ENCODE data around the gene PRELID3B.

PRELID3B gene

GRCh38 chr20:59042151-59042795 lies at the start of gene PRELID3B:
Gene PRELID3B, minus strand, starts transcription at chr20:59042786. Its CDS starts 56 bp downstream, at chr20:59042730.
- DNase-seq = no peak

DNA sequence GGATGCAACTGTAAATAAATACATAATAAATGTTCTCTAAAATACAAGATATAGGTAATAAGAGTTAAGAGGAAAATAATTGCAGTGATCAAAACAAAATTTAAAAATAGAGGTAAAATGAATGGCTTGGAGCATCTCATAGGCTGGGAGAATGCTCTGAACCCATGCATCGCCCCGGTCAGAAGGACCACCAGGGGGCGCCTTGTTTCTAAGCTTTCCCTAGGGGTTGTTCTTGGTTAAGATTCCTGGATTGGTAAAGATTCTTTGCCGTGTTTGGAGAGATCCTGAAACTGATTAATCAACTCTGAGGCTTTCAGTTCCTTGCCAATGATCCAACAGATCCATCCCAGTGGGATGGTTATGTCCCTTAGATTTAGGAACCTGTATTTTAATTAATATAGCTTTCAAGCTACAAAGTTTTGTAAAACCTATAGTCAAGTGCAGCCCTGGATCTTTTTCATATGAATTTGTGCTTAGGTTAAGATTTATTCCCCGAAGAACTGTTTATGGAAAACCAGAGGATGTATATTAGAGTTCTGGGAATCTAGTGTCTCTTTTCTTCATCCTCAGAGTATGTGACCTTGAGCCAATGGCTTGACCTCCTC lies 45.3 kb upstream of the PRELID3B start:
- DNase-seq = no peak

GRCh38 chr20:59086923-59087322 lies 44.3 kb upstream of the PRELID3B start:
- DNase-seq = no peak

DNA sequence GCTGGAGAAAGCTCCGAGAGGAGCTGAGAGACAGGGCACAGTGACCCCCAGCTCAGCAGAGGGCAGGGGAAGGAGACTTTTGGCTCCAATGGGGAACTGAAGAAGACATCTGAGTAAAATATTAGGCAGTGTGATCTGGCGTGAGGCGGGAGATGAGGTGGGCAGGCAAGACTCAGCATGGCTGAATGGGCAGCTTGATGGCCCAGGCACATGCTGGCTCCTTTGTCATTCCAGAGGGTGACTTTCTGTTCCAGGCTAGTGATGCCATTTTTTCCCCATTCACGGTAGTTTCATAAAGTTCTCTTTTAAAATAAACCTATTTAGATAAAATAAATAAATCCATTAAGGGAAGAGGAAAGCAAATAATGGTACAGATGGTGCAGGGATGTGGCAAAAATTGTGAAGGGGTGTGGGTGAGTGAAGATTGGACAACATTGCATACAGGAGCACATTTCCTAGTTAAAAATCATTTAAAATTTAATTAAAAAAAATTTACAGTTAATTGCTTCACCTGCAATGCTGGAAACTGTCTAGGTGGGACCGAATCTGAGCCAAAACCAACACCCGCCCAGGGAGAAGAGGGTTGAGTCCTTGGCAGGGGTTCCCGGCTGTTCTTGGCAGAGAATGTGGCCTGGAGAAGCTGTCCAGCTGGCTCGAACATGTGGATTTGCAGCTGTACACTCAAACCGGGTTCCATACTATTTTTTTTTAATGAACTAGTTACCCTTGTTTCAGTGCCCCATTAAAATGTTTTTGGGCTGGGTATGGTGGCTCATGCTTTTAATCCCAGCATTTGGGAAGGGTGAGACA lies 41.7 kb upstream of the PRELID3B start:
- no peak for DNase-seq

- no peak for DNase-seq
These were observed 40.4 kb upstream of the PRELID3B start for GRCh38 chr20:59082981-59083380.

GRCh38 chr20:59082077-59082740 lies 39.6 kb upstream of the PRELID3B start:
- no peak for DNase-seq

DNA sequence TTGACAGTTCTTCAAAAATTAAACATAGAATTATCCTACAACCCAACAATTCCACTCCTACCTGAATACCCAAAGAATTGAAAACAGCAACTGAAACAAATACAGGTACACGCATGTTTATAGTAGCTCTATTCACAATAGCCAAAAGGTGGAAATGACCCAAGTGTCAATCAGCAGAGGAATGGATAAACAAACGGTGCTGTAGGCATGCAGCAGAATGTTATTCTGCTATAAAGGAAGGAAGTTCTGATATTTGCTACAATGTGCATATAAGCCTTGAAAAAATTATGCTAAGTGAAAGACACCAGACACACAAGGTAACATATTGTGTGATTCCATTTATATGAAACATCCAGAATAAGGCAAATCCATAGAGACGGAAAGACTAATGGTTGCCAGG lies 38.5 kb upstream of the PRELID3B start:
- DNase-seq = no peak

DNA sequence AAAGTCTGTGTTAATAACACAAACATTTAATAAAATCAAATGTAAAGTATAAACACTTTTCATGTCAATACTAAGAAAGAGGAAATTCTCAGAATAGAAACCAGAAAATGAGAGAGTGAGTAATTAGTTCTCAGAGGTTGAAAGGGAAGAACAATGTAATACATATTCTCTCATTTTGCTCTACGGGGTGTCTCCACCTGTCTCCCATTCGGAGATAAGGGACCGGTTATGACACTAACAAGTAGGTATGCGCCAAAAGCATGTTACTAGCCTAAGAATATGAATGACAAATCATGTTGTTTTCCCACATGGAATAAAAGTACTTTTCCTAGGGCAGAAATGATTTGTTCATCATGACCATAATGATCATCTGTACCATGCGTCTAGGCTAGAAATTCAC lies 35.6 kb upstream of the PRELID3B start:
- no peak for DNase-seq

GRCh38 chr20:59077705-59078104 lies 35.1 kb upstream of the PRELID3B start:
- no peak for DNase-seq

GRCh38 chr20:59075934-59076508 lies 33.4 kb upstream of the PRELID3B start:
- no peak for DNase-seq

DNA sequence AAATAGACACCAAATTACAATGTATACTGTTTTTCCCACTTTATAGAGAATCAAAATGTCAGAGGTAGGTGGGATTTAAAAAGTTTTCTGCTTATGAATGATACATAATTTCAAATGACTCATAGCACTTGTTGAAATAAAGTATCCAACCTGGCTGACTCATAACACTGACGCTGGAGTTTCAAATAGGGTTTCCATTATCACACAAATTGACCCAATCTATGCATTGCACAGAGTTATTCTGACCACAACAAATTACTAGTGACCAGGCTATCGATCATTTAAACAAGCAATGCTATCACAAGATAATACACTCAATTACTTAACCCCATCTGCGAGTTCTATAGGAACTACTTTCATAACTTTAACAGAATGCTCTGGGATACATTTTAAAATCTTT lies 31.9 kb upstream of the PRELID3B start:
- no peak for DNase-seq

DNA sequence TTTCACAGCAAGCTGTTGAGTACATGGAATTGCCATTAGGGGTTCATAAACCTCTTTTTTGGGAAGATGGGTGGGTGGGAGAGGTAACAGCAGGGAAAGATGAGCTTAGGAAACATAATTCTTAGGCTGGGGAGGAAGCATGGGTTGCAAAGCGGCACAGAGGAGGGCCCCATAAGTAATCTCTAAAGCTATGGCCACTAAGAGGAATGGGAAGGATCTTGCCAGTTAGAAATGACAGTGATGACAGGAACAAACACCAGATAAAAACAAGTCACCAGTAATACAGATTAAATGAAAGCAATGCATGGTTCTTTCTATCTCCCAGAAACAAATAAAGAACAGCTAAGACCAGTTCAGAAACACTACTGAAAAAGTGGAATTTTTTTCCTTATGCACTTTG lies 31.0 kb upstream of the PRELID3B start:
- DNase-seq = no peak

DNA sequence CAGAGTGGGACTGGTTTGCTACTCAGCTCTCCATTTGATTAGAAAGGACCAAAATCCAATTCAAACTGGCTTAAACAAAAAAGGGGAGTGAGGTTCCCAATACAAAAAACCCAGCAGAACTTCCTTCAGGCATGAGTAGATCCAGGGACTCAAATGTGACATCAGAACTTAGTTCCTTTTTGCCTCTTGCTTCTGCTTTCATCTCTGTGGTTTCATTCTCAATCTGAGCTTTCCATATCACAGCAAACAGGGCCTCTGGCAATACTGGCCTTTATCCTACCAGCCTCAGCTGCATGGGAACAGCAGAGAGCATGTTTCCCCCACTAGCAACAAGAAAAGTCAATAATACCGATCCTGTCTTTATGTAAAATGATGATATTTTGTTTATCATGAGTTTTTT lies 28.6 kb upstream of the PRELID3B start:
- no peak for DNase-seq

GRCh38 chr20:59069026-59069425 lies 26.4 kb upstream of the PRELID3B start:
- DNase-seq = no peak

GRCh38 chr20:59068534-59068933 lies 25.9 kb upstream of the PRELID3B start:
- no peak for DNase-seq

DNA sequence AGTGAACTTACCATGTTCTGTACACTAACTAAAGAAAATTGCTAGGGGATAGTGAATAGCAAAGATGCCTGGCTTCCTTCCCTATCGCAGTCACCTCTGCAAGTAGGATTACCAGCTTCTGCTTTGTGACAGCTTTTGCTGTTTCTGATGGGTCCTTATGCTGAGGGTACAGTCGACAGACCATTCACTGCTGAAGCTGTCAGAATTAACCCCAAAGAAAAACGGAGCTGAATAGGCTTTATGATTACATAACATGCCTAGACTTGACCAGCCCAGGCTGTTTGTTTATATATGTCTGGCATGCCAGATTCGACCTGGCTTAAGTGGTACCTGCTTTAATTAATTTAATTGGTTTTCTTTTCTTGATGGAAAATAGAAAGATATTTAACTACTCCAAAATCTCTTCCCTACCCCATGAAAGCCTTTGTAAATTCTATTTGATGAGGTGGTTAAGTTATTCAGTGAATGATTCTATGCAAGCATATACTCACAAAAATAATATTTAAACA lies 21.7 kb upstream of the PRELID3B start:
- DNase-seq = peak; percentile 51

GRCh38 chr20:59063358-59064213 lies 21.0 kb upstream of the PRELID3B start:
- DNase-seq = no peak

- no peak for DNase-seq
These were observed 19.5 kb upstream of the PRELID3B start for GRCh38 chr20:59062081-59062480.

DNA sequence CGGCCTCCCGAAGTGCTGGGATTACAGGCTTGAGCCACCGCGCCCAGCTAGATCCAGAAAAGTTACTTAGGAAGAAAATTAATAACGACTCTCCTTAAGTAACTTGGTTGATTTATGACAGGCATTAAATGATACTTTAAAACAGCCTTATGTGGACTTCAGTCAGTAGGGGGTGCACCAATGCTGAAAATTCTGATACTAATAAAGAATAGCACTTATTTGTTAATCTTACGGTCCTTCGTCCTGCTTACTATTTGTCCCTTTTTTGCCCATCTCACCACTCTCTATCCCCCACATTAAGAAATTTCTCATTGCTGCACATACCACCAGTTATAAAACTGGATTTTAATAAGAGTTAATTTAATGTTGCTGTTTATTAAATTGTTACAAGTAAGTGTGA lies 12.7 kb upstream of the PRELID3B start:
- no peak for DNase-seq

DNA sequence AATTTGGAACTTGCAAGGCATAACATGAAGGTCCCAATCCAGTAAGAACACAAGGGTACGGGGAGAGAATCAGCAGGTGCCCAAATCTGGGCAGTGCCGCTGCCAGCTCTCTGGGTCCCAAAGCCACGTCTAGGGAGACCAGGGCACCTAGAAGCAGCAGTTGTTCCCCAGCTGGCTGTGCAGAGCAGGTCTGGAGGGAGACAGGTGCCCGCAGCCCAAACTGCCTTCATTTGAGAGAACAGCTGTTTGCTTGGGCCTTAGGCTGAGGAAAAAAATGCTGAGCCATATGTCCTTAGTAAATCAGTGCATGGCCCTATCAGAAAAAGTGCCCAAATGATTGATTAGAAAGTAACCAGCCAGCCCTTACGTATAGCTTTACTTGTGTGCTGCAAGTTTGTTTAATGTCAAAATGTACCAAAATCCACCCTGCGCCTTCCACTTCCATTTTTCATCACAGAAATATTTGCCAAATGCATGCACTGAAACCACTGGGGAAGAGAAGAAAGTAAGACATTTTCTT lies 9.1 kb upstream of the PRELID3B start:
- no peak for DNase-seq

DNA sequence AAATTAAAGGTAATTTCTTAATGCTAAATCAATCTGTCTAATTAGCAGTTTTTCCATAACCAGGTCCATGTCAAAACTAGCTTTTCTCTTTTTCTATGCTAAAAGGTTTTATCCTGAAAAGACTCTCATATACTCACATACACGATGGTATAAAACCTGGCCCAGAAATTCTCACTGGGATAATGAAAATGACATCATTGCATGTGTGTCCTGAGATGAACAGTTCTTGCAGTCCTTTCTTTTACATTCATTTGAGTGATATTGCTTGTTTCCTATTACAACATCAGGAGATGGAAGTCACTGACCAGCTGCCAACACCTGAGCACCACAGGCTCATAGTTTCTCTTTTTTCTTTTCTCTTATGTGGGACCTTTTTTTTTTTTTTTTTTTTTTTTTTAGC lies 7.9 kb upstream of the PRELID3B start:
- no peak for DNase-seq

GRCh38 chr20:59048681-59049030 lies 6.1 kb upstream of the PRELID3B start:
- no peak for DNase-seq

All from NCI-H1436 treated with DMSO at 0.1 percent for 48 hours (cell line).